ENCODE results near the gene PLA2G12B.
"Not testable (repeated sequence)": the region's sequence is repeated elsewhere in the genome, so short reads cannot be mapped to it uniquely, and the experiment has no call there.

Gene PLA2G12B, protein sequence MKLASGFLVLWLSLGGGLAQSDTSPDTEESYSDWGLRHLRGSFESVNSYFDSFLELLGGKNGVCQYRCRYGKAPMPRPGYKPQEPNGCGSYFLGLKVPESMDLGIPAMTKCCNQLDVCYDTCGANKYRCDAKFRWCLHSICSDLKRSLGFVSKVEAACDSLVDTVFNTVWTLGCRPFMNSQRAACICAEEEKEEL

DNA sequence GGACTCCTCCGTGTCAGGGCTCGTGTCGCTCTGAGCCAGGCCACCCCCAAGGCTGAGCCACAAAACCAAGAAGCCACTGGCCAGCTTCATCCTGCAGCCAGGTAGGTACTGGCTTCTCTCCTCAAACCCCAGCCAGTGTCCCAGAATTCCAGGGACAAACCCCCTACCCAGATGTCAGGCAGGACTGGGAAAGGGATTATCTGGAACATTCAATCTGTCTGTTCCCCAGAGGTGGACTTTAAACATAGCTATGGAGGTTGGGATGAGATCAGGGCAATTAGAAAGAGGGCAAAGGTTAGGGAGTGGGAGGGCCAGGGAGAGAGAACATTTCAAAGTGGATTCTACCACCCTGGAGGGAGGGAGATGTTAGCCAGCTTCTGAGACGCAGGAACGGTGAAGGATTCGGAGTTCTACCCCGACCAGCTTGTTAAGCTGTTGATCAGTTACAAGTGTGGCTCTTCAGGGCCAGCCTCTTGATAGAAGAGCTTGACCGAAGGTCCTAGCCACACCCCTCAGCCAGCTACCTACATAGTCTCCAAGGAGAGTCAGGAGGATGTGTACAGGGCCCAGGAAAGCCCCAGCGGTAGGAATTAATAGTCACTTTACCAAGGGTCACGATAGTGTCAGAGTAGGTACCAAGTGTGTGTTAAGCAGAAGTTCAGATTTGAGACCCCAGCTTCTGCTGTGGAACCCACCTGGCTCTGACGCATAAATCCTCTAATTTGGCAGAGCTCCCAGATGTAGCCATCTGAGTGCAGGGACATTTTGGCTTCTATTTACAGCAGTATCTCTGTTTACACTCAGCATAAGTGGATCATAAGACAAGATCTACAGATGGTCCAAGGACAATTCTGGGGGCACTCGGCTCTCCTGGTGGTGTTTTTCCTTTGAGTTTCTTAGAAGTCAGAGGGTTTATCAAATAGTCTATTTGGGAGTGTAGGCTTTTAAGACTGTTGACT is at the start of gene PLA2G12B:
Gene PLA2G12B (minus strand): TSS at position 211 of the 959 bp plus-strand sequence. CDS start 121 bp downstream, at position 90.
- DNase-seq (ENCODE audit: insufficient read length, low spot score) (no peak), FAIRE-seq (no peak)

DNA sequence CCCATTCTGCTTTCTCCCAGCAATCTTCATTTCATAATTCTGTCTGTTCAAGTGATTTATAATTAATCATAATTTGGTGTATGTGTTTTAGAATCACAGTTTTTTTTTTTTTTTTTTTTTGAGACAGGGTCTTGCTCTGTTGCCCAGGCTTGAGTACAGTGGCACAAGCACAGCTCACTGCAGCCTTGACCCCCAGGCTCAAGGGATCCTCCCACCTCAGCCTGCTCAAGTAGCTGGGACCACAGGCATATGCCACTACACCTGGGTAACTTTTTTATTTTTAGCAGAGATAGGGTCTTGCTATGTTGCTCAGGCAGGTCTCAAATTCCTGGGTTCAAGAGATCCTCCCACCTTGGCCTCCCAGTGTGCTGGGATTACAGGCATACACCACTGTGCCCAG is 49.2 kb upstream of the PLA2G12B start:
- FAIRE-seq = no peak

DNA sequence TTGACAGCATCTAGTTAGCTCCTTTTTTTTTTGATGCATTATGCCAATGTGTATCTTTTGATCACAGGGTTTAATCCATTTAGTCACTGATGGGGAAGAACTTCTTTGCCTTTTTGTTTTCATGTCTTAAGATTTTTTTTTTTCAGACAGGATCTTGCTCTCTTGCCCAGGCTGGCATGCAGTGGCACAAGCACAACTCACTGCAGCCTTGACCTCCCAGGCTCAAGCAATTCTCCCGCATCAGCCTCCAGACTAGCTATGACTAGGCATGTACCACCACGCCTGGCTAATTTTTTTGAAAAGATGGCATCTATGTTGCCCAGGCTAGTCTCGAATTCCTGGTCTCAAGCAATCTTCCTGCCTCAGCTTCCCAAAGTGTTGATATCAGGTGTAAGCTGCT is 46.4 kb upstream of the PLA2G12B start:
- no peak for FAIRE-seq

More for the DNA sequence above, 49.2 kb upstream of the PLA2G12B start:
- DNase-seq (ENCODE audit: insufficient read length, low spot score) = no peak

DNA sequence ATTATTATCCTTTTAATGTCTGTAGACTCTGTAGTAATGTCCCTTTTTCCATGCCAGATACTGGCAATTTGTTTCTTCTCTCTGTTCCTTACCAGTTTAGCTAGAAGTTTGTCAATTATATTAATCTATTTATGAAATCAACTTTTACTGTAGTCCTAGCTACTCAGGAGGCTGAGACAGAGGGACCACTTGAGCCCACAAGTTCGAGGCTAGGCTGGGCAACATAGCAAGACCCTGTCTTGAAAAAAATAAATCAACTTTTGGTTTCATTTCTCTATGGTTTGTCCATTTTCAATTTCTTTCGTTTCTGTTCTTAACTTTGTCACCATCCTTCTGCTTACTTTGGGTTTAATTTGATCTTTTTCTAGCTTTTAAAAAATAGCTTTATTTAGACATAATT is 42.5 kb upstream of the PLA2G12B start:
- no peak for DNase-seq (ENCODE audit: insufficient read length, low spot score)
- no peak for FAIRE-seq

More for the DNA sequence above, 46.4 kb upstream of the PLA2G12B start:
- DNase-seq (ENCODE audit: insufficient read length, low spot score) = no peak

DNA sequence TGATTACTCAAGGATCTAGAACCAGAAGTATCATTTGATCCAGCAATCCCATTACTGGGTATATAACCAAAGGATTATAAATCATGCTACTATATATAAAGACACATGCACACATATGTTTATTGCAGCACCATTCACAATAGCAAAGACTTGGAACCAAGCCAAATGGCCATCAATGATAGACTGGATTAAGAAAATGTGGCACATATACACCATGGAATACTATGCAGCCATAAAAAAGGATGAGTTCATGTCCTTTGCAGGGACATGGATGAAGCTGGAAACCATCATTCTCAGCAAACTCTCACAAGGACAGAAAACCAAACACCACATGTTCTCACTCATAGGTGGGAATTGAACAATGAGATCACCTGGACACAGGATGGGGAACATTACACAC is 40.9 kb upstream of the PLA2G12B start:
- FAIRE-seq; DNase-seq (ENCODE audit: insufficient read length, low spot score): not testable (repeated sequence)

DNA sequence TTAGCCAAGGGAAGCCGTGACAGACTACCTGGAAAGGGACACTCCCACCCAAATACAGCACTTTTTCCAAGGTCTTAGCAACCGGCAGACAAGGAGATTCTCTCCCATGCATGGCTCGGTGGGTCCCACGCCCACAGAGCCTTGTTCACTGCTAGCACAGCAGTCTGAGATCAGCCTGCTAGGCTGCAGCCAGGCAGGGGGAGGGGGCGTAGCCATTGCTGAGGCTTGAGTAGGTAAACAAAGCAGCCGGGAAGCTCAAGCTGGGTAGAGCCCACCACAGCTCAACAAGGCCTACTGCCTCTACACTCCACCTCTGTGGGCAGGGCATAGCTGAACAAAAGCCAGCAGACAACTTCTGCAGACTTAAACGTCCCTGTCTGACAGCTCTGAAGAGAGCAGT is 35.2 kb upstream of the PLA2G12B start:
- FAIRE-seq; DNase-seq (ENCODE audit: insufficient read length, low spot score): not testable (repeated sequence)

DNA sequence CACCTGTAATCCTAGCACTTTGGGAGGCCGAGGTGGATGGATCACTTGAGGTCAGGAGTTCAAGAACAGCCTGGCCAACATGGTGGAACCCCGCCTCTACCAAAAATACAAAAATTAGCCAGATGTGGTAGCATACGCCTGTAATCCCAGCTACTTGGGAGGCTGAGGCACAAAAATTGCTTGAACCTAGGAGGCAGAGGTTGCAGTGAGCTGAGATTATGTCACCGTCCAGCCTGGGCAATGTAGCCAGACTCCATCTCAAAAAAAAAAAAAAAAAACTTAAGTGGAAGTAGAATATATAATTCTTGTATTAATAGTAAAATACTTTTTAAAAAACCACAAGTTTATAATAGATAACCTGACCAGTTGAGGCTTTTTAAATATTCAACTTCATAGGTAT is 30.0 kb upstream of the PLA2G12B start:
- not testable (repeated sequence) for FAIRE-seq; DNase-seq (ENCODE audit: insufficient read length, low spot score)

DNA sequence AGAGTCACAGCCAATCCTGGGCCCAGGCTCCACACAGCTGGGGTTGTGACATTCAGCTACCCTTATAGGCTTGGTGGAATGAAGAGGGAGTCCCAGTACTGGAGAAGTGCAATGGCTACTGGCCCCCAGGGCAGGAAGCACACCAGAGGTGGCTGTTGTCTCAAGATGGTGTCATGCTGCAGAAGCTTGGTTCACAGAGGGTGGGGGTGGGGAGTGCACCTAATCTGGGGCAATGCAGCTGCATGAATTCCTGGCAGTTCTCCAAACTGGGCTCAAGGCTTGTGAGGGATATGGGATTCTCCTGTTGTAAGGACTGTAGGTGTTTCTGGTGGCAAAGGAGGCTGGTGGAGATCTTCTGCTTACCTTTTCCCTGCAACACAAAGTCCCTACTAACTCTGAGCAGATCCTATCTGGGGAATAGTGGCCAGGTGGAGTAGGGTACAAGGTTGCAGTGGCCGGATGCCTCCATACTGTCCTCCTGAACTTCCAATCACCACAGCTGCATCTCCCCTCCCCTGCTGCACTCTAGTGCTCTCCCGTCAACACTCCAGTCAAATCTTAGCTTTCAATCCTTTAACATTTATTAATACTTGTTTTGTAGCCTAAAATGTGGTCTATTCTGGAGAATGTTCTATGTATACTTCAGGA is 27.4 kb upstream of the PLA2G12B start:
- DNase-seq (ENCODE audit: insufficient read length, low spot score) (no peak), FAIRE-seq (no peak)

DNA sequence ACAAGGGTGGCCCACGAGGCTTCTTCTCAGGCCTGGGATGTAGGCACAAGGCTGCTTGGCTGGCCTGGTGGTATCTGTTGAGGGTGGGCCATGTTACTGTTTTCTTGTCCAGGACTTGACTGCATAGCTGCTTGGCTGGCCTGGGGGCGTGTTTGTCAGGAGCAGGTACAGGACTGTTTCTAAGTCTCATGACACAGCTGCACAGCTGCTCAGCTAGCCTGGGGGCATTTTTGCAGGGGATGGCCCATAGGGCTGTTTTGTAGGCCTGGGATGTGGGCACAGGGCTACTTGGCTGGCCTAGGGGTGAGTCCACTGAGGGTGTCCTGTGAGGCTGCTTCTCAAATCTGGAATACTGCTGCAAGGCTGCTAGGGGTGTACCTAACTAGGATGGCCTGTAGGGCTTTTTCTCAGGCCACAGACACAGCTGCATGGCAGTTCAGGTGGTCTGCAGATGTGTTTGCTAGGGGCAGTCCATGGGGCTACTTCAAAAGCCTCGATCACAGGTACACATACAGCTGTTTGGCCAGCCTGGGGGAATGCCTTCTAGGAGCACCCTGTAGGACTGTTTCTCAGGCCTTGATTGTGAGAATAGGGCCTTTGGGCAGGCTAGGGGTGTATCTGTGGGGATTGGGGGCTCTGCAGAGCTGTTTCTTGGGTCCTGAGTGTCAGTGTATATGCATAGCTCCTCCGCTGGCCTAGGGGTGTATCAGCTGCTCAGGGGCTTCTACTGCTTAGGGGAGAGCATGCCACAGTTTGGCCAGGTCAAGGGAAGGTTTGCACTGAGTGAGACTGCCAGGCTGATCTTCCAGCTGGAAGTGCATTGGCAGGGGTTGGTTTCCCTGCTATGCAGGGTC is 26.6 kb upstream of the PLA2G12B start:
- no peak for DNase-seq (ENCODE audit: insufficient read length, low spot score)
- no peak for FAIRE-seq

DNA sequence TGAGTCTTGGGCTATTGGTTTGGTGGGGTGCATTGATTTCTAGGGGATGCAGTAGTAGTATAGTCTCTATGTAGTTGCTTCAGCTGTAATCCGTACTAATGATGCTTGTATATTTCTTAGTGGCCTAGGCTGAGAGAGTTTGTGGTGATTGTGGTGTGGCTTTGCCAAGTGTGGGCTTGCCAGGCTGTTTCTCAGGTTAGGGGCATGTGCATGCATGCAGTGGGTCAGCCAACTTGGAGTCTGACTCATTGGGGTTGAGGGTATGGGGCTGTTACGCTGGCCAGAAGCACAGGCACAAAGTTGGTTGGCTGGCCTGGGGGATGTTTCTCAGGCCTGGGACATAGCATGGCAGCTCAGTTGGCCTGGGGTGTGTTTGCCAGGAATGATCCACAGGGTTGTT is 25.7 kb upstream of the PLA2G12B start:
- FAIRE-seq (no peak), DNase-seq (ENCODE audit: insufficient read length, low spot score) (no peak)

DNA sequence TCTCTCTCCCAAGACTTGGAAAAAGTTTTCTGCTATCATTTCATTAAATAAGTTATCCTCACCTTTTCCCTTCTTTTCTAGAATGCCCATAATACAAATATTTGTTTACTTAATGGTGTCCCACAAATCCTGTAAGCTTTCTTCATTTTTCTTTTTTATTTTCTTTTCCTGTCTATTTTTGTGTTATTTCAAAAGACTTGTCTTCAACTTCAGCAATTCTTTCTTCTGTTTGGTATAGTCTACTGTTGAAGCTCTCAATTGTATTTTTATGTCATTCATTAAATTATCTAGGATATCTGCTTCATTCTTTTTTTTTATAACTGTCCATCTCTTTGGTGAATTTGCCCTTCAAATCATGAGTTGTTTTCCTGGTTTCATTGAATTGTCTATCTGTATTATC is 25.1 kb upstream of the PLA2G12B start:
- DNase-seq (ENCODE audit: insufficient read length, low spot score) (no peak), FAIRE-seq (no peak)

DNA sequence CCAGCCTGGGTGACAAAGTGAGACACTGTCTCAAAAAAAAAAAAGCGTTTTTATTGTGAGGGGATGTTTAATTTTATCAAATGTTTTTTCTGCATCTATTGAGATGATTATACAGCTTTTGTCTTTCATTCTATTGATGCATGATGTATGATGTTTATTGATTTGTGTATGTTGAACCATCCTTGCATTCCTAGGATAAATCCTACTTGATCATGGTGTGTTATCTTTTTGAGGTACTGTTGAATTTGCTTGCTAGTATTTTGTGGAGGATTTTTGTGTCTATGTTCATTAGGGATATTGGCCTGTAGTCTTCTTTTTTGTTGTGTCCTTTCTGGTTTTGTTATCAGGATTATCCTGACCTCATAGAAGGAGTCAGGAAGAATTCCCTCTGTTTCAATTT is 22.3 kb upstream of the PLA2G12B start:
- no peak for DNase-seq (ENCODE audit: insufficient read length, low spot score)
- no peak for FAIRE-seq

DNA sequence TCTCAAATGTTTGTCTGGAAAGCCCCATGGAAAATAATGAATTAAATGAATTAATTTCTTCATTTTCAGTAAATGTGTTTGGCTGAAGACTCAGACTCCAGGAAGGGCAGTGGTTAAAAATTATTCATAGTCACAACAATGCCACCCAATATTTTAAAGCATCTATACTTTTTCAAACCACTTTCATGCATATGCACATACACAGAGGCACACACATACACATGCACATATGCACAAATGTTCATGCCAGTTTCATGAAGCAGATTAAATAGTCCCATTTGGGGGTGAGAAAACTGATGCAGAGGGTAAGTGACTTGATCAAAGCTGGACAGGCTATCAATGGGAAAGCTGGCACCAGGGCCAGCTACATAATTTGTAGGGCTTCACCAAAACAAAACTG is 1.4 kb upstream of the PLA2G12B start:
- DNase-seq (ENCODE audit: insufficient read length, low spot score) (no peak), FAIRE-seq (no peak)

DNA sequence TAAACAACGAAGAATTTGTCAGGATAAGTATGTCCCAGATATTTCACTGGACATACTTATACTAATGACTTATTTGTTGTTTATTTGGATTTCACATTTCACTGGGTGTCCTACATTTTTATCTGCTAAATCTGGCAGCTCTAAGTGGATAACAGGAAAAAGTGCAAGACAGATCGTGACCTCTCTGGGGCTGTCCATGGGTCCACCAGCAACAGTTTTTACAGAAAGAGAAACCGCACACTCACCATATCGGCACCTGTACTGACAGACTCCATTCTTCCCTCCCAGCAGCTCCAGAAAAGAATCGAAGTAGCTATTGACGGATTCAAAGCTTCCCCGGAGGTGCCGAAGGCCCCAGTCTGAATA is 393 bp downstream of the PLA2G12B start:
- DNase-seq (ENCODE audit: insufficient read length, low spot score) (no peak), FAIRE-seq (no peak)

DNA sequence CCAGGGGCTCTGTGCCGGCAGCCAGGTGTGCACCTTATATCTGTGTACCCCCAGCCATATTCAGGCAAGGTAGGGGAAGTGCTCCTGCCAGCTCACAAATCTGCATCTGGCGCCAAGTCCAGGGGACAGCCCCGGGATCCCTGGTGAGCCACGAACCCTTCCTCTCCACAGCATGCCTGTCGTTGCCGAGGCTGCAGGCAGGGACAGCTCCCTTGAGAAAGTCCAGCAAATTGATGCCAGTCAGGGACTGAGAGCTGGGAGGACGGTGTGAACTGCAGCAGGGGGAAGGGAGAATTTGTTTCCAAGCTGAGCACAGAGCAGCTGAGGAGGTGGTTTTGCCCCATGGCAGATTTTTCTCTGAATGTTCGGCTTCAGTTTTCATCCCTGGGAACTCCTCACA is 919 bp downstream of the PLA2G12B start:
- DNase-seq (ENCODE audit: insufficient read length, low spot score) (no peak), FAIRE-seq (no peak)

DNA sequence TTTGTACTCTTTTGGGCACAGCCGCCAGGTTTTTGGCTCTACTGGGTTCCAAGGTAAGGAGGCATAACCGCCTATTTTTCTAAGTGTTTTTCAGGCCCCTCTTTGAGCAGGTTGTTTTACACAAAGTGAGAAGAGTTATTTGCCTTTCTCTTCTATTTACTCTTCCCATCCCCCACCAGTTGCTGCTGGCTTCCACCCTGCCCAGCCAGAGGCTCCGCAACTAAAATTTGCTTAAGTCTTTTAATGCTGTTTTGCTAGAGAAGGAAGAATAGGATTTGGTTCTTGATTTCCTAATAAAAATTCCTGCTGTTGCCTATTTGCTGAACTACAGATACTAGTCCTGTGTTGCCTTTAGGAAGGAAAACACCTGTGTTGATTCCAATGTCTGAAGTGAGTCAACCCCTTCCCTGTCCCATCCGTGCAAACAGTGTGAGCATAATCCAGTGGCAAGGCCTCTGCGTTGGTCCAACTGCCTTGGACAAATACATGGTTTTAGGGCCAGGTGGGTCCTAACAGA is 1.9 kb downstream of the PLA2G12B start:
- no peak for FAIRE-seq
- DNase-seq (ENCODE audit: insufficient read length, low spot score) = no peak

DNA sequence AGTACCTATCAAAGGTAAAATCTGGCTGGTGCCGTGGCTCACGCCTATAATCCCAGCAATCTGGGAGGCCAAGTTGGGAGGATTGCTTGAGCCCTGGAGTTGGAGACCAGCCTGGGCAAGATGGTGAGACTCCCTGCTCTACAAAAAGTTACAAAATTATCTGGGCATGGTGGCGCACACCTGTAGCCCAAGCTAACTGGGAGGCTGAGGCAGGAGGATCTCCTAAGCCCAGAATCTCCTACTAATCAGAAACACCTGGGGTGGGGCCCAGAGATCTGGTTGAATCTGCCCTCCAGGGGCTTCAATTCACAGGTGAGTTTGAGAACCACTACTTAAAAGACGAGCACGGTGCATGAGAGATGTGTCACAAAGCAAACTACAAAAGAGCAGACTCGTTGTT is 2.4 kb downstream of the PLA2G12B start:
- DNase-seq (ENCODE audit: insufficient read length, low spot score) (no peak), FAIRE-seq (no peak)

DNA sequence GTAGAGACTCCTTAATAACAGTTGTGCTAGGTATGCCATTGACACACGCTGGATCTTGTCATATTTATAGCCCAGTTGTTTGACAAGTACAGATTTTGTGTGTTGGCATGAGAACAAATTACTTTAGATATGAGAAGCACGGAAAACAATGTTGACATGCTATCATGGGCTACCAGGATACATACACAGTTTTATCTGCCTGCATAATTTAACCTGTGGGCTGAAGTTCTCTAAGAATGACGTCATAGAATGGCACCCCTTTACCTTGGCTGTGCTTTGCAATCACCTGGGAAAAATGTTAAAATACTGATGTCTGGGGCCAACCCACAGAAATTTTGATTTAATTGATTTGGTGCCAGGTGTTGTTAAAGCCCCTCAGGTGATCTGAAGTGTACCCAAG is 2.8 kb downstream of the PLA2G12B start:
- DNase-seq (ENCODE audit: insufficient read length, low spot score) = no peak
- FAIRE-seq = no peak

DNA sequence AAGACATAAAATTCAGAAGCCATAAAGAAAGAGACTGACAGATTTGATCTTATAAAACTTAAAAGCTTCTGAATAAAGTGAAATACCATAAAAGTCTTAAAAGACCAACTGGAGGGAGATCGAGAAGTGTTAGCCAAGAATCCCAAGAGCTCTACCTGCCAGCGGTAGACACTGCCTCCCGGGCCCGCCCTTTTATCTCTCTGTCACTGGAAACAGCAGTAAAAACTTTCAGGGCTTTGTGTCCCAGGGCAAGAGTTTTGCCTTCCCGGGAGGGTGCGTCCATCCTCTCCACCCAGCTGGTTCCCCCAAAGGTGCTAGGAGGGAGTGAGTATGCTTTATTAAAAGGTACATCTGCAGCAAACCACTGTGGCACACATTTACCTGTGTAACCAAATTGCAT is 5.8 kb downstream of the PLA2G12B start:
- DNase-seq (ENCODE audit: insufficient read length, low spot score) (no peak), FAIRE-seq (no peak)

DNA sequence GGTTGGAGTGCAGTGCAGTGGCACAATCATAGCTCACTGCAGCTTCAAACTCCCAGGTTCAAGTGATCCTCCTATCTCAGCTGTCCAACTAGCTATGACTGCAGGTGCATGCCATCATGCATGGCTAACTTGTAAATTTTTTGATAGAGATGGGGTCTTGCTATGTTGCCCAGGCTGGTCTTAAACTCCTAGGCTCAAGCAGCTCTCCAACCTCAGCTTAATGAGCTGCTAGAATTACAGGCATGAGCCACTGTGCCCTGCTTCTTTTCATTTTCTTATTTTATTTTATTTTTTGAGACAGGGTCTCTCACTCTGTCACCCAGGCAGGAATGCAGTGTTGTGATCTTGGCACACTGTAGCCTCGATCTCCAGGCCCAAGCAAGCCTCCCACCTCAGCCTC is 7.6 kb downstream of the PLA2G12B start:
- FAIRE-seq (no peak), DNase-seq (ENCODE audit: insufficient read length, low spot score) (no peak)
